Nephron progenitor cell (in vitro differentiated cells): ENCODE data around the gene KCNIP3.

Experiments
- DNase-seq: peaks from one replicate; pipeline ENCODE4 v3.0.0; 2021
- H3K27ac Mint-ChIP-seq: 2 replicates; pipeline ENCODE4 v1.8.0; 2021; ENCODE audit warnings: mild to moderate bottlenecking, moderate library complexity, mixed read lengths
- H3K27me3 Mint-ChIP-seq: 2 replicates; pipeline ENCODE4 v1.8.0; 2021; ENCODE audit warnings: mild to moderate bottlenecking, low read depth, mixed read lengths; ENCODE audit not compliant: poor library complexity
- H3K36me3 Mint-ChIP-seq: 2 replicates; pipeline ENCODE4 v1.8.0; 2021; ENCODE audit warnings: low read depth, mixed read lengths
- H3K4me1 Mint-ChIP-seq: 2 replicates; pipeline ENCODE4 v1.8.0; 2021; ENCODE audit warnings: mixed read lengths
- H3K4me3 Mint-ChIP-seq: 2 replicates; pipeline ENCODE4 v1.8.0; 2021; ENCODE audit warnings: mild to moderate bottlenecking, moderate library complexity, mixed read lengths
- H3K9me3 Mint-ChIP-seq: 2 replicates; pipeline ENCODE4 v1.8.0; 2021; ENCODE audit warnings: mild to moderate bottlenecking, moderate library complexity, mixed read lengths
- TF ChIP-seq, protein P1 (sequence below): fragments of 200-600 bp; sonication (generic); IDR thresholded peaks from 2 replicates; pipeline ENCODE4 v1.5.0; 2021; ENCODE audit warnings: antibody characterized with exemption

KCNIP3 gene

DNA sequence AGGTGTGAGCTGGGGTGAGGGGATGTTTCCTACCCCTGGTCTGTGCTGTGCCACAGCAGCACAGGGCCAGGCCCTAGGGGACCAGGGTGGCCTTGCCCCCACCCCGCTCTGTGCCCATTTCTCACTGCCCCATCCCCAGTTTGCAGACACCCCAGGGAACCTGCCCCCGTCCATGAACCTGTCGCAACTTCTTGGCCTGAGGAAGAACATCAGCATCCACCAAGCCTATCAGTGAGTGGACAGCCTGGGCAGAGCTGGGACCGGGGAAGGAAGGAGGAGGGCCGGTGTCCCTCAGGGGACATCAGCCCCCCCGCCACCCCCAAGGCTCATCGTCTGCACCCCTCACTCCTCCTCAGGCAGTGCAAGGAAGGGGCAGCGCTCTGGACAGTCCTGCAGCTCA, 15.4 kb upstream of the KCNIP3 start:
- Mint-ChIP-seq H3K27me3 (peaks cover 3% of the 10 kb centered on the region), H3K9me3 (no peaks in the 10 kb centered on the region), H3K27ac (no peak overlapping the region), H3K4me1 (no peaks in the 10 kb centered on the region), H3K4me3 (no peak overlapping the region), H3K36me3 (no peaks in the 10 kb centered on the region)
- TF ChIP-seq, protein P1, sequence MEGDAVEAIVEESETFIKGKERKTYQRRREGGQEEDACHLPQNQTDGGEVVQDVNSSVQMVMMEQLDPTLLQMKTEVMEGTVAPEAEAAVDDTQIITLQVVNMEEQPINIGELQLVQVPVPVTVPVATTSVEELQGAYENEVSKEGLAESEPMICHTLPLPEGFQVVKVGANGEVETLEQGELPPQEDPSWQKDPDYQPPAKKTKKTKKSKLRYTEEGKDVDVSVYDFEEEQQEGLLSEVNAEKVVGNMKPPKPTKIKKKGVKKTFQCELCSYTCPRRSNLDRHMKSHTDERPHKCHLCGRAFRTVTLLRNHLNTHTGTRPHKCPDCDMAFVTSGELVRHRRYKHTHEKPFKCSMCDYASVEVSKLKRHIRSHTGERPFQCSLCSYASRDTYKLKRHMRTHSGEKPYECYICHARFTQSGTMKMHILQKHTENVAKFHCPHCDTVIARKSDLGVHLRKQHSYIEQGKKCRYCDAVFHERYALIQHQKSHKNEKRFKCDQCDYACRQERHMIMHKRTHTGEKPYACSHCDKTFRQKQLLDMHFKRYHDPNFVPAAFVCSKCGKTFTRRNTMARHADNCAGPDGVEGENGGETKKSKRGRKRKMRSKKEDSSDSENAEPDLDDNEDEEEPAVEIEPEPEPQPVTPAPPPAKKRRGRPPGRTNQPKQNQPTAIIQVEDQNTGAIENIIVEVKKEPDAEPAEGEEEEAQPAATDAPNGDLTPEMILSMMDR = no peak
- no peak for DNase-seq

DNA sequence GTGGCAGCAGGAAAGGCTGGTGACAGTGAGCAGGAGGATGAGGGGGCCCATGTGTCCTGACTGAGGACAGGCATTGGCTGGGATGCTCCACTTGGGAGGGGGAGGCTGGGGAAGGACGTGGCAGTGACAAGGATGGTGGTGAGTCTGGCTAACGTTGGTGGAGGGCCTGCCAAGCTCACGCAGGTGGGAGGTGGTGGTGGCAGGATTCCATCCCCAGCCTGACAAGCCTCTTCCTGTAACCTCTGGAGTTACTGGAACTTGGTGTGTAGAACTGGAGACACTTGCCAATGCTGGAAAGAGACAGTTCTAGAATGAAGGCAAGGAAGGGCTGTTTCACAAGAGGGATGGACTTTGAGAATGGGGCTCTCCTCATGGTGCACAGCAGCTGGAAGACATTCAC, 14.7 kb upstream of the KCNIP3 start:
- no peaks in the 10 kb centered on the region for H3K9me3 Mint-ChIP-seq
- TF ChIP-seq, protein P1 = no peak
- H3K27ac Mint-ChIP-seq = no peak overlapping the region
- H3K36me3 Mint-ChIP-seq = no peaks in the 10 kb centered on the region
- H3K4me1 Mint-ChIP-seq = no peaks in the 10 kb centered on the region
- DNase-seq = no peak
- H3K4me3 Mint-ChIP-seq = no peak overlapping the region
- peaks cover 3% of the 10 kb centered on the region for H3K27me3 Mint-ChIP-seq

DNA sequence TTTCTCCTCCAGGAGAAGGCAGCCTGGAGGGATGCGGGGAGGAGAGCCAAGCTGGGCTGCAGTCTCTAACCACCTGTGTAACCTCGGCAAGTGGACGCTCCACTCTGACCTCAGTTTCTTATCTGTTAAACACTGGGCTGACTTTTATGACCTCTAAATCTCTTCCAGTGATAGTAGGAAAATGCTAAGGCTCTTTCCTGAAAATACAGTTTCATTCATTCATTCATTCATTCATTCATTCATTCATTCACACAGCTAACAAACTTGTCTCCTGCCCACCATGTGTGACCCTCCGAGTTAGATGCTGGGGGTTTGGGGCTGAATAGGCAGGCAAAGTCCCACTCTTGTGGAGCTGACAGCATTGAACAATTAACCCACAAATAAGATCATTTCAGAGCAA, 13.6 kb upstream of the KCNIP3 start:
- Mint-ChIP-seq H3K4me3 (no peak overlapping the region), H3K9me3 (no peaks in the 10 kb centered on the region), H3K27ac (no peak overlapping the region), H3K4me1 (no peaks in the 10 kb centered on the region), H3K36me3 (no peaks in the 10 kb centered on the region), H3K27me3 (peaks cover 3% of the 10 kb centered on the region)
- TF ChIP-seq, protein P1 = no peak
- no peak for DNase-seq

DNA sequence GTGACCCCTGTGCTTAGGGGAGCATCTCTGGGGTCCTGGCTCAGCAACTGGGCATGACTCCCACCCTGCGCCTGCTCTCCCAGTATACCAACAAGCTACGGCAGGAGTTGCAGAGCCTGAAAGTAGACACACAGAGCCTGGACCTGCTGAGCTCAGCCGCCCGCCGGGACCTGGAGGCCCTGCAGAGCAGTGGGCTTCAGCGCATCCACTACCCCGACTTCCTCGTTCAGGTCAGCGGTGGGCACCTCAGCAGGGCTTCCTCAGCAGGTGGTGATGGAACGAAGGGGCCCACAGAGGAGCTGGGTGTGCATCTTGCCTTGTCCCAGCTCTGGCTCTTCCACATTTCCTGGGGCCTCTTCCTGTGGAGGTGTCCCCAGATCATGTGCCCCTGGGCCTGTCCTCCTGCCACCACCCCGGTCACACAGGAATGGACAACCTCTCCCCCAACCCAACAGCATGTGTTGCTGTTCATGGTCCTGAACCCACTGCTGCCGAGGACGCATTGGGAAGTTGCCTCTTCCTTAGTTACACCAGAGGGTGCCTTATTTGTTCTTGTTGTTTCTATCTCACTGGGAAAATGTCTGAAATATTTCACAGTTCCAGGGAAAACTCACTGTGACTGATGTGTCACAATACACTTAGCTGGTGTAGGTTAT, 12.1 kb upstream of the KCNIP3 start:
- peaks cover 2% of the 10 kb centered on the region for H3K9me3 Mint-ChIP-seq
- H3K36me3 Mint-ChIP-seq = peaks cover under 1% of the 10 kb centered on the region
- no peaks in the 10 kb centered on the region for H3K4me1 Mint-ChIP-seq
- H3K27ac Mint-ChIP-seq = no peak overlapping the region
- TF ChIP-seq, protein P1 = no peak
- no peak overlapping the region for H3K4me3 Mint-ChIP-seq
- peaks cover 3% of the 10 kb centered on the region for H3K27me3 Mint-ChIP-seq
- peak; percentile 34 for DNase-seq

DNA sequence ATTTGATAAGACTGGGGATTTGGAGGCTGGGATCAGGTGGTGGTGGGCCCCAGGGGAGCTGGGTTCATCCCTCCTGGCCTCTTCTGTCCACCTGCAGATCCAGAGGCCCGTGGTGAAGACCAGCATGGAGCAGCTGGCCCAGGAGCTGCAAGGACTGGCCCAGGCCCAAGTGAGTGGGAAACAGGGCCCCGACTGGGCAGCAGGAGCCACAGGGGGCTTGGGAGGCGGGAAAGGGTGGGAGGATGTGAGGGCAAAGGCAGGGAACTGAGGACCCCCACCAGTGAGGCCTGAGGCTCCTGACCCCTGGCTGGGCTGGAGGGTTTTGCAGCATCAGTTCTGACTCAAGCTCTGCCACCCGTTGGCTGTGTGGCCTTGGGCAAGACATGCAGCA, 11.6 kb upstream of the KCNIP3 start:
- peaks cover 7% of the 10 kb centered on the region for H3K9me3 Mint-ChIP-seq
- H3K27ac Mint-ChIP-seq = no peak overlapping the region
- H3K27me3 Mint-ChIP-seq = peaks cover 7% of the 10 kb centered on the region
- H3K36me3 Mint-ChIP-seq = peaks cover 6% of the 10 kb centered on the region
- no peak for DNase-seq
- H3K4me3 Mint-ChIP-seq = no peak overlapping the region
- TF ChIP-seq, protein P1 = no peak
- no peaks in the 10 kb centered on the region for H3K4me1 Mint-ChIP-seq

DNA sequence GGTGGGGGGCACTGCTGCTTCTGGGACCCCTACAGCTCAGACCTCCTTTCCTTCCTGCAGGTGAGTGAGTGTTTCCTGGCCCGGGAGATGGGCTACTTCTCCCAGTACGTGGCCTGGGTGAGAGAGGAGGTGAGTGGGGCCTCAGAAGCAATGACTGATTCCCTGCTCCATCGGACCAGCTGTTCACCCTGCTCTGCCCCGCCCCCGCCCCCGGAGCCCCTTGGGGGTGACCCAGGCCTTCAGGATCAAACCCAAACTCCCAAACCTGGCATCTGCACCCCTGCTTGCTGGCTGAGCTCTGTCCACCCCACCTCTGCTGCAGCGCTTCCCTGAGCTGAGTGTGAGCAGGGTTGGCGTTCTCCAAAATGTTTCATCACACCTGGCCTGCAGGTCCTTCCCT, 9.8 kb upstream of the KCNIP3 start:
- H3K27me3 Mint-ChIP-seq = peaks cover 7% of the 10 kb centered on the region
- H3K4me1 Mint-ChIP-seq = no peaks in the 10 kb centered on the region
- H3K36me3 Mint-ChIP-seq = peaks cover 7% of the 10 kb centered on the region
- DNase-seq = no peak
- H3K9me3 Mint-ChIP-seq = peaks cover 24% of the 10 kb centered on the region
- TF ChIP-seq, protein P1 = no peak
- no peak overlapping the region for H3K27ac Mint-ChIP-seq
- H3K4me3 Mint-ChIP-seq = no peak overlapping the region
